GM10847 (cell line): ENCODE data around the gene SH3PXD2B.

ENCODE experiments used
- POLR2A ChIP-seq: IDR thresholded peaks from 2 replicates; pipeline ENCODE4 v1.6.1; 2011; ENCODE audit not compliant: insufficient read length; ENCODE audit errors: extremely low read depth

The SH3PXD2B gene

DNA sequence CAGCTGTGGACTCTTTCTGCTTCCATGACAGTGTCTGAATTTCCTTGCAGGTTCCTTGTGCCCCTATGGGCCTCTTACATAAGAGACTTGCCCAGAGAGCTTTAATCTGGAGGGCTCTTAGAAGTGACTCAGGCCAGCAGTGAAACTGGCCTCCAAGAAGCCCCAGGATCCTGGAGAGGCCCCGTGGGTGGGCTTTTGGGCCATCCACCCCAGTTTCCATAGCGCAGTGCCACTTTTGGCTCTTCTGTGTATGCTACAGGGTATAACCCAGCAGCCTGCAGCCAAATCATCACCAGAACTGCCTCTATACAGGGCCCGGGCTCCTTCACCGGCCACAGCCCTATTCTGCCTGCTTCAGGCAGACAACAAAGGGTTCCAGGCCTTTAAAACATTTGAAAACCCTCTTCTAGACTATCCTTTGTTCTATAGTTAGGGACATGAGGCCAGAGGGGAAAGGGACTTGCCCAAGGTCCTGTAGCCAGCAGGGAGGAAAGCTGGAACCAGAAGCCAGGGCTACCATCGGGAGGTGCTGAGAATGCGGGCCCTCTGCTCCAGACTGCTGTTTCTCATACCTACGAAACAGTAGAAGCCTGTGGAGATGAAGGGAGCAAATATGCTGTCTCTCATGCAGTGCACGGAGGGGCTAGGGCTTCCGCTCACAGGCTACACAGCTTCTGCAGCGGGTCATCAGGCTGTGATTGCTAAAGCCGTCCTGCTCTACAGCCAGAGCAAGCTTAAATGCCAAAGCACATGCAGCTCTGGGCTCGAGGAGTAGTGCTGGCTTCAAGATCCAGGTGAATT is 18.0 kb downstream of the SH3PXD2B start:
- TF ChIP-seq POLR2A = no peak

DNA sequence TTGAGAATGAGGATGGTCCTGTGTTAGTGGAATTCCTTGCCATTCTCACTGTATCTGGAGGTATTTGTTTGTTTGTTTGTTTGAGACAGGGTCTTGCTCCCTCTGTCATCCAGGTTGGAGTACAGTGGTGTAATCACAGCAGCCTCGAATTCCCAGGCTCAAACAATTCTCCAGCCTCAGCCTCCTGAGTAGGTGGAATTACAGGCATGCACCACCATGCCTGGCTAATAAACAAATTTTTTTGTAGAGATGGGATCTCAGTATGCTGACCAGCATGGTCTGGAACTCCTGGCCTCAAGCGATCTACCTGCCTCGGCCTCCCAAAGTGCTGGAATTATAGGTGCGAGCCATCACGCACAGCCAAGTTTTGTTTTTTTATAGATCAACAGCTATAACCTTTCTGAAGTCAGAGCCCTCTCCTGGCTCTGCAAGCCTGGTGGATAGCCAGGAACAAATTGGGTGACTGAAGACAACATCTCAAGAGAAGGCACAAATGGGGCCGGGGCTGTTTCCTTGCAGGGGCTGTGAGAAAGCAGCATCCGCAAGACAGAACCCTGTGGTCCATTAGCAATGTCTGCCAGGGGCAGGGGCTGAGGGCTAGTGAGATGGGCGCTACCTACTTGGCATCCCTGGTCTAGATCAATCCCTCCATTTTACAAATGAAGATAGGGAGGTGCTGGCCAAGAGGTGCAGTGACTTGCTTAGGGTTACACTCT is 18.8 kb downstream of the SH3PXD2B start:
- no peak for TF ChIP-seq POLR2A

DNA sequence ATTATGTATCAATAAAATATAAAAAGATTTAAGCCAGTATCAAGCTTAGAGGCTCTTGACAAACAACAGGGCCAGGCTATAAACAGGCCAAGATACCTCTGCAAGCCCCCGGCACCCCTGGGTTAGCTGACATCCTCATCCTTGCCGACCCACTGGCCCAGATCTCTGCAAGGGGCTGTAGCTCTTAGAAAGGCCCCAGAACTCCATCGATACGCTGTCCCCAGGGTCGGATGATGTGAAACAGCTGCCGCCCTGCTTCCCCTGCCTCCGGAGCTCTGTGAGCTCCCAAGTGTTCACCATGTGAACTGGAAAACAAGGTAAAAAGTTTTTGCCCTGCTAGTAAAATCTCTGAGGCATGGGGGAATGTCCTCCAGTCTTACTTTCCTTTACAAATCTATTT is 20.1 kb downstream of the SH3PXD2B start:
- TF ChIP-seq POLR2A = no peak

DNA sequence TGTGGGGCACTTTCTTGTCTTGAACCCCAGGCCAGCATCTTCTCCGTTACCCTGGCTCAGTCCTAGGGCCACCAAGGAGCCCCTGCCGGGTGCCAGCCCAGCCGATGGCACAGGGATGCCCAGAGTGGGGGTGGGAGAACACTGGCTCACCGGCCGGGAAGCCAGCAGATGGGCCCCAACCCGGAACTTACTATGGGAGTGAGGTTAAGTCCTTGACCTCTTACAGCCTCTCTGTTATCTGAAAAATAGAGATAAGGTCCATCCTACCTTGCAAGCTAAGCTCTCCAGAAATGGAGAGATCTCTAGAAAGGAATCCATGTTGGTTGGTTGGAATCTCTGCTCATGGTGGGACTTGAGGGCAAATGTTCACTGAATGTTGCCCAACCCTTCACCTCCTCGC is 20.8 kb downstream of the SH3PXD2B start:
- TF ChIP-seq POLR2A = no peak

DNA sequence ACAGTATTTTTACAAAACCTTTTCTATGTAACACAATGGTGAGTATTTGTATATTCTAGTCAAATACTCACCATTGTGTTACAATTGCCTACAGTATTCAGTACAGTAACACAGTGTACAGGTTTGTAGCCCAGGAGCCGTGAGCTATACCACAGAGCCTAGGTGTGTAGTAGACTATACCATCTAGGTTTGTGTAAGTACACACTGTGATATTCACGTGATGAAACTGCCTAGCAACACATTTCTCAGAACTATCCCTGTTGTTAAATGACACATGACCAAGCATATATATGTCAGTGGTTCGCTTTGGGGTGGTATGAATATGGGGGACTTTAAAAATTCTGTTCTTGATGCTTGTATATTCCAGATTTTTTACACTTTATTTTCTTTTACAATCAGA is 21.3 kb downstream of the SH3PXD2B start:
- no peak for TF ChIP-seq POLR2A

DNA sequence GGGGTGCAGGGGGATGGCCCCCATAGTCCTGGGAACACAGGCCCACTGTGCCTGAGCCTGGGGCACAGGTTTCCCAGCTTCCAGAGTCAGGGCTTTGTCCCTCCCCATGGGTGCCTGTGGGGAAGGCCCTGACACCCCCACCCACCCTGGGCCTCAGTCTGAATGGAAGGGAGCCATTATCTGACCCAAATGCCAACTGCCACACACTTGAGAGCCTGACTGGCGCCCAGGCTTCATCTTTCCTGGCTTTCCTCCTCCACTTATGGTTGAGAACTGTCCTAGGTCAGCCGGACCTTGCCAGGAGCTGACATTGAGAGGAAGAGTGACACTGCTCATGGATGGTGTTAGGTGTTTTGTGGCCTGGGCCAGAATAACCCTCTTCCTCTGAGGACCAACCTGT is 24.0 kb downstream of the SH3PXD2B start:
- TF ChIP-seq POLR2A = no peak

DNA sequence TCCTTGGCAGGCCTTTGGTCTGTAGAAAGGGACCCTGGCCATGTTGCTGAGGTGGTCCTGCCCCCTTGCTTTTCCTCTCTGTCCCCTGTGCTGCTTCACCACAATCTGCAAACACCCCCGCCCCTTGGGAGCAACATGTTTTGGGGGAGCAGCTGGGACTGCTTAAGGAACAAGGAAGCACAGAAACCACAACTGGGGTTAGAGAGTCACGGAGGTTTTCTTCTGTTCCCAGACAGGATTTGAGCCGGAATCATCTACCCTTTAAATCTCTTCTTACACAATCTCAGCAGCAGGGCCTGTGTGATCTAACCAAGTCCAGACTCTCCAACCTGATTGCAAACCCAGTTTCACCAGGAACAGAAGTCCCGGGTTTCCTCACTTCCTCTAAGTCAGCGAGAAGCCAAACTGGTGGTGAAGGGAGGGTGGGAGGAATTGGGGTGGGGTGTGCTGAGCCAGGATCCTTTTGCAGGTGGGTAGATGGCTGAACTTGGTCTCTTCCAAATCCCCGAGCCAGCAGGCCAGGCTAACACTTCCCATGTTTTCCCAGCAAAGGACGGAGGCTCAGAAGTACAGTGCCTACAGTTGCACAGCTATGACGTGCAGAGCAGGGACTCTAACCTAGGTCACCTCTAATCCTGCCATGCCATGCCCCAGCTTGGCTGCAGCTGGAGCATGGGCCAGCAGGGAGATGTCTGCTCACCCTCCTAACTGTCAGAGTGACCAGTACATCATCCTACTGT is 25.0 kb downstream of the SH3PXD2B start:
- no peak for TF ChIP-seq POLR2A

DNA sequence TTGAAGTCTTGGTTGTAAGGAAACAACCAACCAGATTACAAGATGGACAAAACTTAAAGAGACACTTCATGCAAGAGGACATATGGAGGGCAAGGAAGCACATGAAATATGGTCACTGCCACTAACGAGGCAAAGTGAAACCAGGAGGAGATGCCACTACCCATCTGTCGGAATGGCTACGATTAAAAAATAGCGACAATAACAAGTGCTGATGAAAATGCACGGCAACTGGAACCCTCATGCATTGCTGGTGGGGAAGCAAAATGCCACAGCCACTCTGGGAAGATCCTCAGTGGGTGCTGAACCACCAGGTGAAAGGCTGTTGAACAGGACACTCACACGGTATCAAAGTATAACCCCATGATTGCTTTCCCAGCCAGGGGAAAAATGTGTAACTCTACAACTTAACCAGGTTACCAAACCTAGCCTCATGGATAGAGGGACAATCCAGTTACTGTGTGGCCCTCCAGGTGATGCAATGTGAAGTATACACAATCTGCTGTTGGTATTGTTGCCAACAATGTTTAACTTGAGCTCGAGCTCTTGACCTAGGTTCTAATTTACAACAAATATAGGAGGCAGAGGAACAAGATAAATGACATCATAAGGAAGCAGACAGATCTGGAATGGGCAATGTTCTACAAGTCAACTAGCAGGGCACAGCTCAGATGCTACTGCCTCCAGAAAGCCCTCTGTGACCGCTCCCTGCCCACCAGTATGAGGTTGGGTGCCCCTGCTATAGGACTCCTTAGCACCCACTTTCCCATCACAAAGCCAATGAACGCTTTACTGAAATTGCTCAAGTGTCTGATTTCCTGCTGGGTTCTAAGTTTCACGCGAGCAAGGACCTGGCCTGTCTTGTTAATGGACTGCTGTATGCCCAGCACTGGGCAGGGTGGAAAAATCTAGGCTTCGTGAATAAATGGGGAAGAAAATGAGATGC is 25.8 kb downstream of the SH3PXD2B start:
- TF ChIP-seq POLR2A = no peak

DNA sequence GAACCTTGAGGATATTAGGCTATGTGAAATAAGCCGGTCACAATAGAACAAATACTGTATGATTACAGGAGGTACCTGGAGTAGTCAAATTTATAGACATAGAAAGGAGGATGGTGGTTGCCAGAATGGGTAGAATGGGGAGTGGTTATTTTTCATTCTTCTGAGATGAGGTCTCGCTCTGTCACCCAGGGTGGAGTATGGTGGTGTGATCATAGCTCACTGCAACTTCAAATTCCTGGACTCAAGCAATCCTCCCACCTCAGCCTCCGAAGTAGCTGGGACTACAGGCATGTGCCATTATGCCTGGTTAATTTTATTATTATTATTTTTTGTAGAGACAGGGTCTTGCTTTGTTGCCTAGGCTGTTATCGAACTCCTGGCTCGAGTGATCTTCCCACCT is 27.1 kb downstream of the SH3PXD2B start:
- TF ChIP-seq POLR2A = no peak

DNA sequence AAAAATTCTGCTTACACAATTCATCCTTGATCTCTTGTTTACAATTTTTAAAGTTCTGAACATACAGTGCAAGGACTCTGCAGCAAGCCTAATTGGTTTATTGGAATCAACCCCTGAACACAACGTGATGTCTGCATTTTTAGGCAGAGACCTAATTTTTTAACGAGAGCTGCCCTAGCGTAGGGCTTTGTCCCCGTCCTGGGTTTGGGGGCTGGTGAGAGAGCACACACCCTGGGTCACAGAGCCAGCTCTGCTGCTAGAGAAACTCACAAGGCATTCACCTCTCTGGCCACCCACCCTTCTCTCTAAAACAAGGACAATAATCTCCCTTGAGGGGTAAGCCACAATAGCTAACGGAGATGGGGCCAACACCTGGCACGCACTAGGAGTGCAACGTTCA is 28.2 kb downstream of the SH3PXD2B start:
- TF ChIP-seq POLR2A = no peak

DNA sequence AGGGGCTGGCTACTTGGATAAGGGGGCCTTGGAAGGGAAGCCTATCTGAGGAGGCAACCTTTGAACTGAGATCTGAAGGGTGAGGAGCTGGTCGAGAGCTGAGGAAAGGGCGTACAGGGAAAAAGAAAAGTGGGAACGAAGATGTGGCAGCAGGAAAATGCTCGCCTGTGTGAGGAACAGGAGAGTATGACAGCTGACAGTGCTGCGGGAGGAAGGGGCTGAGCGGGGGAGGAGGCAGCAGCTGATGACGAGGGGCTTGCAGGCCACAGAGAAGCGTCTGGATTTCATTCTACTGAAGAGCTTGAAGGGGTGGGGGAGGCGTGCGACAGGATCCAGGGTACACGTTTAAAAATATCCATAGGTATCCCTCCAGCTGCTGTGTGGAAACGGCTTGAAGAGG is 28.9 kb downstream of the SH3PXD2B start:
- TF ChIP-seq POLR2A = no peak

DNA sequence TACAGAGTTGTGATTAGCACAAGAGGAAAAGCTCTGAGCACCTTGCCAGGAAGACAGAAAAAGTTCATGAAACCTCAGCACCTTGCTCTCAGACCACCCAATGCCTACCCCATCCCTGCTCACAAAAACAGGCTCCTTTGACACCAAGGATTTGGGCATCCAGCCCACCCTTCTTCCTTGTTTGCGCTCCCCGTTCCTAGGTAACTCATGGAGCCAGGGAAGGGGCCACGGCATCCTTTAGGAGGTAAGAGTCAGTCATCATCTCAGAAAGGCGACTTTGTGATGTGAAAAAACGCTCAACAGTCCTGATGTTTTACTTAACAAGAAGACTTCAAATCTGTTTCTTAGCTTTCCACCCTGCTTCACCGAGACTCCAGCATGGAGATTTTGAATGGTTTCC is 29.5 kb downstream of the SH3PXD2B start:
- no peak for TF ChIP-seq POLR2A

DNA sequence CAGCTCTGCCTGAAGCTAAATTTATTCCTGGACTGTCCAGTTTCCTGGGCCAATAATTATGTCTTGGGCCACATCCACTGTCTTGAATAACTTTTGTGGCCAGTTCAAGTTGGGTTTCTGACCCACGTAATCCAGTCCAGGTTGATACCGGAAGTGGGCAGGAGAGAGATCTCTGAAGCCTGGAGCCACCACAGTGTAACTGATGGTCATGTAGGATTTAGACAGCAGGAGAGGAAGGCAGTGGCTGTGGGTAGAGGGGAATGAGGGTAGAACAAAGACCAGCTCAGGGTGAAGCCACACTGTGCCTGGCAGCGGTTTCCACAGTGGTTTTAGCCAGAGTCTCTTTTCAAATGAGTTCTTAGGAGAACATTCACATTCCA is 30.2 kb downstream of the SH3PXD2B start:
- TF ChIP-seq POLR2A = no peak

DNA sequence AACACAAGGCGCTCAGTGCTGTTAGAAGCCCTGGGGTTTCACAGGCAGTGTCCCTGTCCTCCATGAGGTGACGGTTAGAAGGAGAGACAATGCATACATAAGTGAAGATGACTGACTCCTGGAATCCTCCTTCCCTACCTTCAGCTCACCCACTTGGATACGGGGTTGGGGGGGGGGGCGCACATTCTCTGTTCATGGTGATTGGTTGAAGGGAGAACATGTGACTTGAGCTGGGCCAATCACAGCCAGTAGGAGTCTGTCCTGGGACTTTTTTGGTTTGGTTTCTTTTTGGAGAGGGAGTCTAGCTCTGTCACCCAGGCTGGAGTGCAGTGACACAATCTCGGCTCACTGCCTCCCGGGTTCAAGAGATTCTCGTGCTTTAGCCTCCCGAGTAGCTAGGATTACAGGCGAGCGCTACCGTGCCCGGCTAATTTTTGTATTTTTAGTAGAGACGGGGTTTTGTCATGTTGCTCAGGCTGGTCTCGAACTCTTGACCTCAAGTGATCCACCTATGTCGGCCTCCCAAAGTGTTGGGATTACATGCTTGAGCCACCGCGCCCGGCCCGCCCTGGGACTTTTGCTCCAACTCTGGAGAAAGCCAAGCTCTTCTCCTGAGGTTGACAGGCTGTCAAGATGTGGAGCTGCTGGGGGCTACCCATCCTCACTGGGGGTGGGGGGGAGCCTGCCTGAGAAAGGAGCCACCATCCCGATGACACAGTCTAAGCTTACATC is 30.8 kb downstream of the SH3PXD2B start:
- TF ChIP-seq POLR2A = no peak
